CD1c-positive myeloid dendritic cell (primary cell): ENCODE results near the gene SASH1.

Source experiments
- DNase-seq: peaks from one replicate; pipeline ENCODE4 v3.0.0-alpha.2; 2016; ENCODE audit errors: extremely low spot score

The SASH1 gene

DNA sequence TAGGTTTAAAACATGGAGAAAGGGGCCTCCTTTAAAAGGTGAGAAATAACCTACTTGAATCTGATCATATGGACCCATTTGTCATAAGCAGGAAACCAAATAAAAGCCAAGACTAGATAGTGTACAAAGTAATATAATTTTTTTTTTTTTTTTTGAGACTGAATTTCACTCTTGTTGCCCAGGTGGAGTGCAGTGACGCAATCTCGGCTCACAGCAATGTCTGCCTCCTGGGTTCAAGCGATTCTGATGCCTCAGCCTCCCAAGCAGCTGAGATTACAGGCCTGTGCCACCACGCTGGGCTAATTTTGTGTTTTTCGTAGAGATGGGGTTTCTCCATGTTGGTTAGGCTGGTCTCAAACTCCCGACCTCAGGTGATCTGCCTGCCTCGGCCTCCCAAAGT lies 89.2 kb downstream of the SASH1 start:
- DNase-seq, result no peak

GRCh38 chr6:148432462-148433195 lies 90.0 kb downstream of the SASH1 start:
- DNase-seq, result no peak

- DNase-seq, result no peak
Observed at GRCh38 chr6:148435386-148435785, 92.7 kb downstream of the SASH1 start.

DNA sequence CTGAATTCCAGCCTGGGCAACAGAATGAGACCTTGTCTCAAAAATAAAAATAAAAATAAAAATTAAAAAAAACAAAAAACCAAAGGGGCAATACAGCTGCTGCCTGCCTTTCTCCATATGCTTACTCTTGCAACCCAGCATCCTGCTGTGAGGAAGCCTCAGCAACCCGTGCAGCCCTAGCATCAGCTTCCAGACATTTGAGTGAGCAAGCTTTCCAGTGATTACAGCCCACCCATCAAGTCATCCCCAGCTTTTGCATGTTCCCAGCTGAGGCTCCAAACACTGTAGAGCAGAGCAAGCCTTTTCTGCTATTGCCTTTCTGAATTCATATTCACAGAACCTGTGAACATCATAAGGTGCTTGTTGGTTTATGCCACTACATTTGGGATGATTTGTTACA lies 93.8 kb downstream of the SASH1 start:
- no peak for DNase-seq

DNA sequence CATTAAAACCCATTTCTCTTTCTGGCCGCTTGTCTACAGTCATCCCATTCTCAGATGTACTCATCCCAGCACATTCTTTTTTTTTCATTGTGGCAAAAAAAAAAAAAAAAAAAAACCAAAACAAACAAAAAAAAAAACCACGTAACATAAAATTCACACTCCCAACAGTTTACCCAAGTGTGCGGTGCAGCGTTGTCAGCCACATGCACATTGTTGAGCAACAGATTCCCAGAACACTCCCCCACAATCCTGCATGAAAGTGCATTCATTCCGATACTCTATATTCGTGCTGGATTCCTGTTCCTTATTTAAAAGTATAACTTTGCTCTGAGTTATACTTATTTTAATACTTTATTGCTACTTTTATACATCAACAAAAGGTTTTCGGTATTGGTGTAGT lies 96.0 kb downstream of the SASH1 start:
- peak; percentile 3 for DNase-seq

DNA sequence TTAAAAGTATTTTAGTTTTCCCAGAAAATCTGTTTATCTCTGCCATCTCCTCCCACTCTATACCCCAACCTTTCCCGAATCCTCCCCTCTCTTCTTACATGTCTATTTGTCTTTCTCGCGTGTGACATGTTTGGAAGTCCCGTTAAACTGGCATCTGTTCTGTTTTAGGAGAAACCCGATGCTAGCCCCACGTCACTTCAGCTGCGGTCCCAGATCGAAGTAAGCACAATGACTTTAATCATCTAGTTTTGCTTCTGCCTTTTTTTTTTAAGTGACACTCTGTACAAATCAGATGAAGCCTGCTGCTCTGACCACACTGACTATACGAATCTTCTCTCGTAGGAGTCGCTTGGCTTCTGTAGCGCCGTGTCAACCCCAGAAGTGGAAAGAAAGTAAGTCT lies 97.4 kb downstream of the SASH1 start:
- DNase-seq, result no peak

DNA sequence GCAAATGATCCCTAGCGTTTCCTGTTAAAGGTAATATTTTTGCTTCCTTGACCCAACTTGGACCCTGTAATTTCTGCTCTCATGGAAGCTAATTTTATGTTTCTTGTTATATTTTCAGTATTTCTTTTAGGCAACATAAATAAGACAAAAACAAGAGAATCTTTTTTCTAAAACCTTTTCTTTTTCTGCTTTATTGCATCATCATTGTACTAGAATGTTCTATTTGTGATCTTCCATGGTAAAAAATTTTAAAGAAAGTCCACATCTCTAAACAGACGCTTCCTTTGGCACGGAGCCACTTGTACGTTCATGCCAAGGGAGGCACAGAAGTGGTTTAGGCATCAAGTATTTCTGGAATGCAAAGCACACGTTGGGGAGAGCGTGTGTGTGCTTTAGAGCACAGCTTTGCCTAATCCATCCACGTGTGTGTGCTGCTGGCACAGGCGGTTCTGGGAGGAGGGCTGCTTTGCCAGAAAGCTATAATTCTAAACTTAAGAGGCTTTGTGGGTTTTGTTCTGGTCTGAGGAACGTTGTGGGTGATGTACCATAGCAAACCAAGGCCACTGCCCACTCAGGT lies 98.3 kb downstream of the SASH1 start:
- no peak for DNase-seq

DNA sequence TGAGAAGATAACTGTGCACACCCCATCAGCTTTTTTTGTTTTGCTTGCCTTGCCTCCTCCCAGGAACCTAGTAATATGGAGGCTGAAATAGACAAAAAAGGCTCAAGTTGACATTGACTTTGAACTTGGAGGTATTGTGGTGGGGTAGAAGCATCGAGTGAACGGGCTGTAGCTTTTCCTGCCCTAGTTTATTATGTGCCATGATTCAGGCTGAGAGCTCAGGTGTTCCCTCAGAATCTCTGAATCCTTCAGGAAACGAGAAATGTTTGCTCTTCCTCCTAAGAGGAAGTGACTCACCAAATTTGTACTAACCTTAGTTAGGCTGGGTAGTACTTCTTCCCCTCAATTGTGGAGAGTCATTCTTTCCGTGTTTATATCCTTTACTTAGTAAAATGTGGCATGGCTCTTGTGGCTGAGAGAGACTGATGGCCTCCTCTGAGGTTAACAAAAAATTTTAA lies 98.8 kb downstream of the SASH1 start:
- DNase-seq, result peak; percentile 5

- DNase-seq, result no peak
Observed at GRCh38 chr6:148443798-148444560, 101.3 kb downstream of the SASH1 start.

GRCh38 chr6:148445116-148445515 lies 102.5 kb downstream of the SASH1 start:
- DNase-seq, result no peak

GRCh38 chr6:148445620-148446019 lies 103.0 kb downstream of the SASH1 start:
- DNase-seq, result no peak

DNA sequence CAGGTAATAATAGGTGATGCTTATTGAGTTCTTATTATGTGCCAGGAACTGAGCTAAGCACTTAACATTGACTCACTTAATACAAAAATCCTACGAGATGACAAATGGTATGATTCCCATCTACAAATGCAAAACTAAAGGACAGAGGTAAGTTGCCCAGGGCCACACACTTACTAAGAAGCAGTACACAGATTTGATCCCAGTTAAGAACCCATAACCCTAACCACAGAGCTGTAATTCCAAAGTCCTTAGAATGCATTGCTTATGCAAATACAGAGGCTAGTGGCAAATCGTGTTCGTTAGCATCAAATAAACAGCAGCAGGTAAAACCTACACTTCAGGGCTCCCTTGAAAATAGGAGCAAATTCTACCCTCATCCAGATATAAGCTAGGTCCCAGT lies 104.0 kb downstream of the SASH1 start:
- DNase-seq, result no peak

- DNase-seq, result no peak
Observed at GRCh38 chr6:148447521-148448230, 105.0 kb downstream of the SASH1 start.

- DNase-seq, result peak; percentile 17
Observed at GRCh38 chr6:148448369-148449012, 105.9 kb downstream of the SASH1 start.

GRCh38 chr6:148450866-148451265 lies 108.2 kb downstream of the SASH1 start:
- DNase-seq, result no peak

- no peak for DNase-seq
Observed at GRCh38 chr6:148451690-148452089, 109.1 kb downstream of the SASH1 start.

DNA sequence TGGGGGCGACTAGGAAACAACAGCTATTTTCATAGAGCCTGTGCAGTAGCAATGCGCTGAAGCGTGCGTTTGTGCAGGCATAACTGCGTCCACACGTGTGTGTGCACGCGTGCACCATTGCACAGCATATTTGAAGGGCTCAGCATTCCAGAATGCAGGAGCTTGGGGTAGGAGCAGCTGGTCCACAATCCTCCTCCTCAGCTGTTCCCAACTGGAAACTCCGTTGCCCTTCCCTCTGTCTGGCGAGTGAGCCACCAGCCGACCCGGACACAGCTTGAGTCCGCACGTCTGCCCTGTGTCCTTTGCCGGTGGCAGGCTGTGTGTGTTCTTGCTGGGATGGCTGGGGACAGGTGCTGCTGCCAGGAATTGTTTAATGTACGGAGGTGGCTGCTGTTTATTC lies 110.2 kb downstream of the SASH1 start:
- no peak for DNase-seq

GRCh38 chr6:148453906-148454305 lies 111.3 kb downstream of the SASH1 start:
- no peak for DNase-seq

DNA sequence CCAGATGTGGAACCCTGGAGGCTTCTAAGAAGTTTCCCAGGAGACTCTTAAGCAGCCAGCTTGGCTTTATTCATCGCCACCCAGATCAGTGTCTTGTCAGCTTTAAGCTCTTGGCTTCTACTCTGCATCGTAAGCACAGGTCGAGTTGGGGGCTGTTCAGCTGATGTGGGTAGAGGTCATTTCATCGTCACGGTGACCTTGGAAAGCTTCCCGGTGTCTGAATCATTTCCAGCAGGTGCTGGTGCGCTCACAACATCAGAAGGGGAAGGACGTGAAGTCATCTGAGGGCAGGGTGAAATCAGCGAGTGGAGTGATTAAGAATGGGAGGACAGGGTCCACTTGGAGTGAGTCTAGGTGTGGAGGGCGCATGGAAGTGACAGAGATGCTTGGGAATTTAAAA lies 112.6 kb downstream of the SASH1 start:
- DNase-seq, result no peak

DNA sequence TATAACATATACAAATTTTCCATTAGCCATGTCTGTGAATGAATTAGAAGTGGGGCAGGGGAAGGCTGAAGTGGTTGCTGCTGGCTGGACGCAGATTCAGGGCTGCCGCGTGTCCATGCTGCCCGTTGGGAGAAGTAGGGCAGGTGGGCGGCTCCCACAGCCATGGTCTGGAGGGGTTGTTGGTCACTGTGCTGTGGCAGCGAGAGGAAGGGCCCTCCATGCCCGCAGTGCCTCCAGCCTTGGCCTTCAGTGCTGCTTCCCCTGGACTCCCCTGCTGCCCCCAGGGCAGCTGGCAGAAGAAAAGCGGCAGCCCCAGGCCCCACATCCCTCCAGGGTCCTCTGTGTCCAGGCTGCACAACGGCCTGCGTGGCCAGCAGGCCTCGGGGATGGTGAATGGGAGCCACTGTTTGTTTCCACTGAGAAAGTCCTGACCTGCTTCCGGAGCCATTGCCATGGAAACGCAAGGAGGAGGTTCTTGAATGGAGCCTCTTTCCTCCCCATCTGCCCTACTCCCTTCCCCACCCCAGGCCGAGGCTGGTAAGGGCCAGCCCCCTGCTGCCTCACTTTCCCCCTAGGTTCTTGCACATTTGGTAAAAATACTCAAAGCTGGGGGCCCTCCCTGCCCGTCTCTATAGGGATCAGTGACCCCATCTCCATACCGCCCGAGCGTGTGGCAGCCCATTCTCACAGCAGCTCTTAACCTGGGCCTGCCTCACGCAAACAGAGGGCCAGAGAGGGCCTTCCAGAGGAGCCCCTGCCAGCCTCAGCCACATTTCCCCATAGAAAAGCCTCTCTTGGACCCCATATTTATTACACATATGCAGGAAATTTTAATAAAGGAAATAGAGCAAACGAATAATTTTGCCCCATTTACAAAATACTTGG lies 113.3 kb downstream of the SASH1 start:
- no peak for DNase-seq
